Stimulated activated CD4-positive, alpha-beta T cell treated with anti-CD3 and anti-CD28 coated beads, Interleukin-1b, Interleukin-23, amount 100 ng/mL, for 4 hours (primary cell): ENCODE measurements around the gene HFE.
"Not testable (repeated sequence)": the region's sequence is repeated elsewhere in the genome, so short reads cannot be mapped to it uniquely, and the experiment has no call there.

Experiments
- DNase-seq, 2 donors: peaks; one replicate each; pipeline ENCODE4 v3.0.0-alpha.2; 2020; ENCODE audit warnings: low read depth in 2 of 2

Gene HFE, protein sequence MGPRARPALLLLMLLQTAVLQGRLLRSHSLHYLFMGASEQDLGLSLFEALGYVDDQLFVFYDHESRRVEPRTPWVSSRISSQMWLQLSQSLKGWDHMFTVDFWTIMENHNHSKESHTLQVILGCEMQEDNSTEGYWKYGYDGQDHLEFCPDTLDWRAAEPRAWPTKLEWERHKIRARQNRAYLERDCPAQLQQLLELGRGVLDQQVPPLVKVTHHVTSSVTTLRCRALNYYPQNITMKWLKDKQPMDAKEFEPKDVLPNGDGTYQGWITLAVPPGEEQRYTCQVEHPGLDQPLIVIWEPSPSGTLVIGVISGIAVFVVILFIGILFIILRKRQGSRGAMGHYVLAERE

GRCh38 chr6:26087284-26088115 is at the start of gene HFE:
HFE (plus strand) TSS chr6:26087429; CDS start chr6:26087441, 12 bp downstream.
- DNase-seq: no peak

DNA sequence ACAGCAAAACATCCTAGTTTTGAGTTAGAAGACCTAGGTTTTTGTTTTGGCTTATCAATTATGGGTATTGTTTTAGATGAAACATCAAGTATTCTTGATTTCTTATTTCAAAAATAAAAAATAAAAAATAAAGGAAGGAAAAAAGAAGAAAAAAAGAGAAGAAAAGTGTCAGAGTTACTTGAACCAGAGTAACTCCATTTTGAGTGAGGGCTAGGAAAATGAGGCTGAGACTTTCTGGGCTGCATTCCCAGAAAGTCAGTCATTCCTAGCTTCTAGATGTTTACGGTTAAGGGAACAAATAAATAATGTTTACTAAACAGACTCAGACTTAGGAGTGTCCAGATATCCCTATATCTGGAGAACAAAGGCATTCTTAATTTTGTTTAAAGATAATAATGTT is 45.3 kb upstream of the HFE start:
- no peak for DNase-seq

DNA sequence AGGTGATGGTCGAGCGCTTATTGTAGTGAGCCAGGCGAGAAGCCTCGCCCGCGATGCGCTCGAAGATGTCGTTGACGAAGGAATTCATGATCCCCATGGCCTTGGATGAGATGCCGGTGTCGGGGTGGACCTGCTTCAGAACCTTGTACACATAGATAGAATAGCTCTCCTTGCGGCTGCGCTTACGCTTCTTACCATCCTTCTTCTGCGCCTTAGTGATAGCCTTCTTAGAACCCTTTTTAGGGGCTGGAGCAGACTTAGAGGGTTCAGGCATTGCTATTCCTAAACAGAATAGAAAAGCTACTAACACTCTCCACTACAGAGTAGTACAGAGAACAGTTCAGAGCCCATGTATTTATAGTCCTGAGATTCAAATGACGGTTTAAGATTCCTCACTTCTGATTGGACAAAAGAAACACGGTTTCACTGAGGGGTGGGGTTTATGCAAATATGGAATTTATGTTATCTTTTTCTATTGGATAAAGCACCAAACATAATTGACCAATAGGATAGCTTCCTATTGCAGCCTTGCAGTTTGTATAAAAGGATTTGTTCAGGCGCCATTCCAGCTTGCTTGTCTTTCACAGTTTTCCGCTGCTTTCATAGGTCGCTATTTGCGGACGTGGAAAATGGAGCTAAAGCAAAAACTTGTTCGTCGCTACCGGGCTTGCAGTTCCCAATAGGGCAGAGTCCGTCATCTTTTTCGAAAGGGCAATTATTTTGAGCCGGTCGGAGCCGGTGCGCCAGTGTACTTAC is 43.7 kb upstream of the HFE start:
- peak in 1 of 2 donors; percentile 53 for DNase-seq

- DNase-seq: no peak
These were observed 42.8 kb upstream of the HFE start for GRCh38 chr6:26044140-26045064.

GRCh38 chr6:26045065-26045927 is 41.9 kb upstream of the HFE start:
- DNase-seq: peak in 1 of 2 donors; percentile 74

DNA sequence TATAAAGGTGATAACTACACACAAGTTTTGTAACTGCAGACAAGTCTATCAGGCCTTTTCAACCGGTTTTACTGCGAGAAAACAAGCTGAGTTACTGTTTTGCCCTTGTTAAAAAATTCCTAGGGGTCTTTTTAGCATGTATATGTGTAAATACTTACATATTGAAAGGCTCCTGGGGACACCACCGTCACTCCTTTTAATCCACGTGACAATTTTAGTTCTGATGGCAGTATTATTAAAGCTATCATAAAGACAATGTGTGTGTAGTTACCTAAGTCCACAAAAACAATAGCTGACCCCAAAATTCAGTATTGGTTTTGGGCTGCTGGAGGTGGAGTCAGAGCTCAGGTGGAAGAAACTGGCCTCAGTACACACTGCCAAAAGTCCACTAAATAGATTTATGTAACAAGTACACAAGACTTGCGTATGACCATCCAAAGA is 41.3 kb upstream of the HFE start:
- no peak for DNase-seq

DNA sequence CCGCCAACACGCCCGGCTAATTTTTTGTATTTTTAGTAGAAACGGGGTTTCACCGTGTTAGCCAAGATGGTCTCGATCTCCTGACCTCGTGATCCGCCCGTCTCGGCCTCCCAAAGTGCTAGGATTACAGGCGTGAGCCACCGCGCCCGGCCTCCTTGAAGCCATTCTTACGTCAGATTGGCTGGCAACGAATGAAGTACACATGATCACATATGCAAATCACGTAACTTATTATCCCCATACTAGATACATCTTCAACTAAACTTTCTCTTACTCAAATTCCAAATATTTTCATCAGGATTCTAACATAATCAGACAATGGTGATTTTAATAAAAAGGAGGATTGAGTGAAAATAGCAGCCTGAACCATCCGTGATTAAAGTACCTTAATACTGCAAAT is 39.9 kb upstream of the HFE start:
- not testable (repeated sequence) for DNase-seq

DNA sequence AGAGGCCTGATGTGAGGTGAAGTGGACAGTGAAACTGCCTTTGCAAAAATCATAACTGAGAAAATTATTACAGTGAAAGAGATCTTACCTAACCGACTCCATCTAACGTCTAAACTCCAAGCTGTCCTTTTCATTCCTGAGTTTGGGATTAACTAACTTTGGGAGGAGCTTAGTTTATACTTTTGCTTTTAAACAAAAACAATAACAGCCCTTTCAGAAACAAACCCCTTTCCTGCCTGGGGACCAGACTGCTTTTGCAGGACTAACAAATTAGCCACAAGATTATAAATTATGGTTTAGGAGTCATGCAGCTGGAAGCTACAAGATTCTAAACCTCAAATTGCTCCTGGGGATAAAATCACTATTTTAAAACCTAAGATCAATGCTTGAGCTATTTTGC is 38.6 kb upstream of the HFE start:
- no peak for DNase-seq

- no peak for DNase-seq
These were observed 35.4 kb upstream of the HFE start for GRCh38 chr6:26051665-26052310.

- DNase-seq: not testable (repeated sequence)
These were observed 34.4 kb upstream of the HFE start for GRCh38 chr6:26052762-26053250.

- DNase-seq: no peak
These were observed 33.0 kb upstream of the HFE start for GRCh38 chr6:26053992-26054780.

- DNase-seq: peak; percentile 50 to 61
These were observed 32.2 kb upstream of the HFE start for GRCh38 chr6:26054781-26055718.

- peak; percentile 59 to 63 for DNase-seq
These were observed 31.3 kb upstream of the HFE start for GRCh38 chr6:26055719-26056582.

GRCh38 chr6:26056583-26057350 is 30.5 kb upstream of the HFE start:
- DNase-seq: no peak

- DNase-seq: no peak
These were observed 29.3 kb upstream of the HFE start for GRCh38 chr6:26057899-26058298.
